Measurements from ENCODE around the gene RTP3.

- TF ChIP-seq POLR2A (IDR thresholded peaks at IDR 0.05; ENCODE audit: low read depth) (no peak), POLR2AphosphoS5 (IDR thresholded peaks at IDR 0.05) (no peak), EP300 (IDR thresholded peaks at IDR 0.05) (no peak), CTCF (IDR thresholded peaks at IDR 0.05) (no peak)
Observed at GRCh38 chr3:46462511-46462910, 35.3 kb upstream of the RTP3 start.
